Measurements from ENCODE around the gene KRT7. TPM values are rescaled to one million over a fixed set of nuclear protein-coding genes. Genes with fewer than 3 reads are reported as not detected.

The KRT7 gene
- total RNA-seq, 1 experiment from 2014 or later = 3,783 TPM

GRCh38 chr12:52231305-52232202 is 1.5 kb upstream of the KRT7 start:
- Histone ChIP-seq H3K4me3 (peak overlapping the region; percentile 96), H3K27me3 (ENCODE audit: insufficient read depth, low read depth) (no peaks in the 10 kb centered on the region), H2AFZ (no peak overlapping the region), H3K27ac (peak overlapping the region; percentile 97), H3K36me3 (ENCODE audit: low read depth) (peaks cover 23% of the 10 kb centered on the region), H3K9me3 (ENCODE audit: insufficient read depth, low read depth) (no peaks in the 10 kb centered on the region), H3K4me2 (peak overlapping the region; percentile 99), H3K79me2 (ENCODE audit: low read depth) (peaks cover 52% of the 10 kb centered on the region), H3F3A (ENCODE audit: insufficient read depth, low read depth) (peaks cover 72% of the 10 kb centered on the region), H4K20me1 (ENCODE audit: insufficient read depth) (peaks cover 31% of the 10 kb centered on the region), H3K4me1 (replicated peaks; ENCODE audit: insufficient read depth) (peaks cover 65% of the 10 kb centered on the region), H3K9me2 (ENCODE audit: insufficient read depth) (no peaks in the 10 kb centered on the region)
- peak; percentile 86 to 93 for DNase-seq
- ChIA-PET CTCF (interaction anchor here (0.5 to 0.6 kb wide), 4 partner anchors 16 to 588 kb away, joined by 3 to 8 read pairs (median 6); no protein-coding TSS in a partner anchor), POLR2A (ENCODE audit: unreplicated experiment) (interaction anchor here (0.5 to 3.2 kb wide), 14 partner anchors 16 to 714 kb away, joined by 3 to 34 read pairs (median 6); no protein-coding TSS in a partner anchor)
- TF ChIP-seq CTCF (conservative IDR thresholded peaks at IDR 0.05) (no peak), EZH2 (IDR thresholded peaks at IDR 0.05; ENCODE audit: low read depth) (no peak)
- intact Hi-C loops (cut with micrococcal nuclease; ENCODE audit: unreplicated experiment) = loop anchor here (1.0 to 5.0 kb wide), 6 partner anchors 39 to 716 kb away; partner anchors contain the start of genes KRT18 and KRT80
- BruUV-seq (replicated peaks) = no TSS peak

GRCh38 chr12:52232203-52232673 is 805 bp upstream of the KRT7 start:
- intact Hi-C loops (cut with micrococcal nuclease; ENCODE audit: unreplicated experiment) = loop anchor here (2.0 to 5.0 kb wide), 3 partner anchors 75 to 715 kb away; partner anchors contain the start of gene KRT18
- Histone ChIP-seq H2AFZ (no peak overlapping the region), H3K27me3 (ENCODE audit: insufficient read depth, low read depth) (no peaks in the 10 kb centered on the region), H3K79me2 (ENCODE audit: low read depth) (peaks cover 58% of the 10 kb centered on the region), H3K36me3 (ENCODE audit: low read depth) (peaks cover 30% of the 10 kb centered on the region), H3K9me2 (ENCODE audit: insufficient read depth) (no peaks in the 10 kb centered on the region), H3F3A (ENCODE audit: insufficient read depth, low read depth) (peaks cover 78% of the 10 kb centered on the region), H3K4me2 (peak overlapping the region; percentile 99), H4K20me1 (ENCODE audit: insufficient read depth) (peaks cover 38% of the 10 kb centered on the region), H3K4me3 (peak overlapping the region; percentile 96), H3K4me1 (replicated peaks; ENCODE audit: insufficient read depth) (peaks cover 65% of the 10 kb centered on the region), H3K27ac (peak overlapping the region; percentile 97), H3K9me3 (ENCODE audit: insufficient read depth, low read depth) (no peaks in the 10 kb centered on the region)
- TF ChIP-seq EZH2 (IDR thresholded peaks at IDR 0.05; ENCODE audit: low read depth) = no peak
- TF ChIP-seq CTCF (conservative IDR thresholded peaks at IDR 0.05) = no peak
- TSS peak; percentile 70 for BruUV-seq (replicated peaks)
- no peak for DNase-seq
- ChIA-PET POLR2A (ENCODE audit: unreplicated experiment) (interaction anchor here (0.6 to 3.2 kb wide), 14 partner anchors 17 to 816 kb away, joined by 3 to 34 read pairs (median 5); no protein-coding TSS in a partner anchor), CTCF (interaction anchor here (0.6 to 1.2 kb wide), 3 partner anchors 38 to 77 kb away, joined by 3 to 4 read pairs (median 3); no protein-coding TSS in a partner anchor)

- Histone ChIP-seq H2AFZ (no peak overlapping the region), H3K4me1 (replicated peaks; ENCODE audit: insufficient read depth) (peaks cover 68% of the 10 kb centered on the region), H4K20me1 (ENCODE audit: insufficient read depth) (peaks cover 52% of the 10 kb centered on the region), H3K4me2 (peak overlapping the region; percentile 99), H3F3A (ENCODE audit: insufficient read depth, low read depth) (peaks cover 83% of the 10 kb centered on the region), H3K9me3 (ENCODE audit: insufficient read depth, low read depth) (no peaks in the 10 kb centered on the region), H3K27ac (peak overlapping the region; percentile 97), H3K4me3 (peak overlapping the region; percentile 96), H3K36me3 (ENCODE audit: low read depth) (peaks cover 44% of the 10 kb centered on the region), H3K79me2 (ENCODE audit: low read depth) (peaks cover 72% of the 10 kb centered on the region), H3K9me2 (ENCODE audit: insufficient read depth) (no peaks in the 10 kb centered on the region), H3K27me3 (ENCODE audit: insufficient read depth, low read depth) (no peaks in the 10 kb centered on the region)
- intact Hi-C loops (cut with micrococcal nuclease; ENCODE audit: unreplicated experiment) = loop anchor here (2.0 to 5.0 kb wide), 3 partner anchors 77 to 714 kb away; partner anchors contain the start of gene KRT18
- TF ChIP-seq CTCF (conservative IDR thresholded peaks at IDR 0.05) (no peak), EZH2 (IDR thresholded peaks at IDR 0.05; ENCODE audit: low read depth) (no peak)
- BruUV-seq (replicated peaks) = TSS peak; percentile 32
- ChIA-PET CTCF (interaction anchor here (0.9 kb wide), 1 partner anchor 78 kb away, joined by 4 read pairs; no protein-coding TSS in a partner anchor), POLR2A (ENCODE audit: unreplicated experiment) (interaction anchor here (0.6 to 3.2 kb wide), 10 partner anchors 8 to 90 kb away, joined by 3 to 34 read pairs (median 4); no protein-coding TSS in a partner anchor)
- DNase-seq = peak in 1 of 2 experiments; percentile 35
These were observed 592 bp downstream of the KRT7 start for GRCh38 chr12:52233462-52234207.
